GM12878 (cell line): Measurements from ENCODE around the gene HEBP1. TPM values are rescaled to one million over a fixed set of nuclear protein-coding genes. Genes with fewer than 3 reads are reported as not detected.

Experiments
- CBFB ChIP-seq: IDR thresholded peaks from 2 replicates; pipeline ENCODE4 v1.6.1; 2016; ENCODE audit warnings: antibody characterized with exemption, low read depth
- CEBPB ChIP-seq, 2 experiments: fragments of 150-350 bp in 1 of 2; IDR thresholded peaks; 2 replicates each; pipeline ENCODE4 v1.6.1; 2012 to 2014; ENCODE audit warnings: low read depth in 2 of 2, low read length in 2 of 2, borderline replicate concordance in 1 of 2, inconsistent platforms in 1 of 2
- E2F8 ChIP-seq: fragments of 450-650 bp; IDR thresholded peaks from 2 replicates; pipeline ENCODE4 v1.6.1; 2018; ENCODE audit warnings: mild to moderate bottlenecking, low read depth, moderate library complexity; ENCODE audit not compliant: partially characterized antibody
- FOS ChIP-seq: IDR thresholded peaks from 3 replicates; pipeline ENCODE4 v1.6.1; 2011; ENCODE audit warnings: borderline replicate concordance; ENCODE audit not compliant: insufficient read length; ENCODE audit errors: extremely low read depth
- MEF2A ChIP-seq: IDR thresholded peaks from 2 replicates; pipeline ENCODE4 v1.6.1; 2011; ENCODE audit warnings: low read depth, mild to moderate bottlenecking, low read length, moderate library complexity; ENCODE audit not compliant: insufficient read depth
- NRF1 ChIP-seq: conservative IDR thresholded peaks from 2 replicates; pipeline ENCODE4 v1.6.1; 2011; ENCODE audit warnings: mild to moderate bottlenecking, low read depth, low read length, improper control_type of control experiment
- PAX8 ChIP-seq: fragments of 450-650 bp; IDR thresholded peaks from 2 replicates; pipeline ENCODE4 v1.6.1; 2017; ENCODE audit warnings: mild to moderate bottlenecking, moderate library complexity
- PKNOX1 ChIP-seq: fragments of 450-650 bp; IDR thresholded peaks from 2 replicates; pipeline ENCODE4 v1.6.1; 2016; ENCODE audit warnings: mild to moderate bottlenecking
- SKIL ChIP-seq: fragments of 450-650 bp; IDR thresholded peaks from 2 replicates; pipeline ENCODE4 v1.6.1; 2017; ENCODE audit warnings: mild to moderate bottlenecking, low read depth, inconsistent platforms; ENCODE audit not compliant: poor library complexity, severe bottlenecking
- ZNF274 ChIP-seq: IDR thresholded peaks from one replicate; pipeline ENCODE4 v1.8.0; 2011; ENCODE audit not compliant: insufficient read length, insufficient read depth
- polyA plus RNA-seq, 11 experiments: library from polyadenylated mRNA; depleted of rRNA in 4 of 11; unstranded in 6 of 11; stranded (reverse) in 5 of 11; fragments of >200 nt; fragmentation: Nextera tagmentation in 4 of 11; fragmentation: Illumina TruSeq in 1 of 11; extraction: Ambion mirVana in 4 of 11; extraction: Trizol in 1 of 11; gene quantifications; 1 replicate in 1 of 11; 2 replicates in 10 of 11; pipeline versions ENCODE4 v1.2.1 to v1.2.3, GENCODE V29; 2011 to 2016; ENCODE audit warnings: inconsistent platforms in 2 of 11, missing spikeins in 2 of 11, low read depth in 1 of 11
- total RNA-seq, 4 experiments: library from RNA; depleted of rRNA in 3 of 4; stranded (reverse); fragments of >200 nt in 3 of 4; fragmentation: Illumina TruSeq in 1 of 4; extraction: Trizol in 1 of 4; gene quantifications; 2 replicates each; pipeline versions ENCODE4 v1.2.1 to v1.2.3, GENCODE V29; 2013 to 2021

HEBP1 gene
- total and polyA plus RNA-seq, 10 of the 15 experiments (the other 5 are each of a cell fraction or from before 2014, with no cell fraction given) = 0.07 to 0.32 (median 0.18) TPM; not detected in 5

GRCh38 chr12:13000925-13001774 lies 1.1 kb upstream of the HEBP1 start (continued):
- TF ChIP-seq SKIL (no peak), NRF1 (no peak), E2F8 (no peak), ZNF274 (no peak), CBFB (no peak), CEBPB (IDR thresholded peaks at IDR 0.05; ENCODE audit: borderline replicate concordance in 1 of 2, low read depth in 2 of 2, low read length in 2 of 2) (no peak), FOS (no peak), PAX8 (no peak), PKNOX1 (no peak), MEF2A (no peak)
- TF ChIP-seq, all 136 proteins: peak for 3
